AG09319 (cell line): ENCODE results near the gene SCGB1D1.
A peak's percentile ranks its signal among the peaks of the same experiment; 100 is the strongest.

Experiments
- DNase-seq: peaks from one replicate; pipeline ENCODE4 v3.0.0-alpha.2; 2010; ENCODE audit warnings: low read depth; ENCODE audit errors: extremely low read depth
- CTCF ChIP-seq: IDR thresholded peaks from 2 replicates; pipeline ENCODE4 v1.5.1; 2011; ENCODE audit warnings: low read depth, mild to moderate bottlenecking, inconsistent platforms, low read length, moderate library complexity

The SCGB1D1 gene

GRCh38 chr11:62169935-62170334 is 20.1 kb upstream of the SCGB1D1 start:
- TF ChIP-seq CTCF: no peak
- no peak for DNase-seq

GRCh38 chr11:62171261-62171723 is 18.7 kb upstream of the SCGB1D1 start:
- peak; percentile 57 for TF ChIP-seq CTCF
- DNase-seq: peak; percentile 27

- DNase-seq: no peak
- no peak for TF ChIP-seq CTCF
Observed at GRCh38 chr11:62172294-62172693, 17.7 kb upstream of the SCGB1D1 start.

- DNase-seq: no peak
- no peak for TF ChIP-seq CTCF
Observed at GRCh38 chr11:62176766-62177165, 13.2 kb upstream of the SCGB1D1 start.

GRCh38 chr11:62179995-62180394 is 10.0 kb upstream of the SCGB1D1 start:
- DNase-seq: no peak
- TF ChIP-seq CTCF: no peak

GRCh38 chr11:62181097-62181496 is 8.9 kb upstream of the SCGB1D1 start:
- DNase-seq: no peak
- TF ChIP-seq CTCF: no peak

GRCh38 chr11:62182147-62182891 is 7.7 kb upstream of the SCGB1D1 start:
- DNase-seq: no peak
- no peak for TF ChIP-seq CTCF
